ENCODE data around the gene GTF2A1.

DNA sequence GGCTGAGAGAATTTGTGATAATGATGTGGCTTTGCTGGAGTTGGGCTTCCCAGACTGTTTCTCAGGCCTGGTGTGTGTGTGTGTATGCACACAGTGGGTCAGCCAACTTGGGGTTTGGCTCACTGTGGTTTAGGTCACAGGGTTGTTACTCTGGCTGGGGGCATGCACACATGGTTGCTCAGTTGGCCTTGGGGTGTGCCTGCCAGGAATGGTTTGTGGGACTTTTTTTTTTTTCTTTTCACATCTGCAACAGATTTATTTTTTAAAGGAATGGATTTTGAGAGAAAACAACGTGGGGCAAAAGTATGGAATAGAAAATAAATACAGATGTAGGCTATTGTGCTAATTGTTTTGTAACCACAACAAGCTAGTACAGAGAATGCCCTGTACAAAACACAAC, 25.0 kb upstream of the GTF2A1 start:
- TF ChIP-seq, protein P1, sequence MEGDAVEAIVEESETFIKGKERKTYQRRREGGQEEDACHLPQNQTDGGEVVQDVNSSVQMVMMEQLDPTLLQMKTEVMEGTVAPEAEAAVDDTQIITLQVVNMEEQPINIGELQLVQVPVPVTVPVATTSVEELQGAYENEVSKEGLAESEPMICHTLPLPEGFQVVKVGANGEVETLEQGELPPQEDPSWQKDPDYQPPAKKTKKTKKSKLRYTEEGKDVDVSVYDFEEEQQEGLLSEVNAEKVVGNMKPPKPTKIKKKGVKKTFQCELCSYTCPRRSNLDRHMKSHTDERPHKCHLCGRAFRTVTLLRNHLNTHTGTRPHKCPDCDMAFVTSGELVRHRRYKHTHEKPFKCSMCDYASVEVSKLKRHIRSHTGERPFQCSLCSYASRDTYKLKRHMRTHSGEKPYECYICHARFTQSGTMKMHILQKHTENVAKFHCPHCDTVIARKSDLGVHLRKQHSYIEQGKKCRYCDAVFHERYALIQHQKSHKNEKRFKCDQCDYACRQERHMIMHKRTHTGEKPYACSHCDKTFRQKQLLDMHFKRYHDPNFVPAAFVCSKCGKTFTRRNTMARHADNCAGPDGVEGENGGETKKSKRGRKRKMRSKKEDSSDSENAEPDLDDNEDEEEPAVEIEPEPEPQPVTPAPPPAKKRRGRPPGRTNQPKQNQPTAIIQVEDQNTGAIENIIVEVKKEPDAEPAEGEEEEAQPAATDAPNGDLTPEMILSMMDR (IDR thresholded peaks at IDR 0.05 in 4 of 5, conservative IDR thresholded peaks at IDR 0.05 in 1 of 5) = no peak
- no peak for TF ChIP-seq POLR2A (IDR thresholded peaks at IDR 0.05)
